H9 (cell line): ENCODE data around the gene TMTC2. TPM values are rescaled to one million over a fixed set of nuclear protein-coding genes. Genes with fewer than 3 reads are reported as not detected.

ENCODE experiments used
- DNase-seq: peaks from one replicate; pipeline ENCODE4 v3.0.0-alpha.2; 2017
- H2AFZ ChIP-seq: one replicate; pipeline ENCODE4 v1.6.1; 2013; ENCODE audit warnings: mild to moderate bottlenecking, low read length, control low read depth, moderate library complexity
- H2AK5ac ChIP-seq: 2 replicates; pipeline ENCODE4 v1.6.1; 2013; ENCODE audit warnings: low read length, control low read depth, mixed read lengths; ENCODE audit not compliant: insufficient read length
- H2BK120ac ChIP-seq: one replicate; pipeline ENCODE4 v1.6.1; 2013; ENCODE audit warnings: low read depth, mild to moderate bottlenecking, low read length, control low read depth, inconsistent platforms; ENCODE audit not compliant: poor library complexity, severe bottlenecking
- H2BK12ac ChIP-seq: 2 replicates; pipeline ENCODE4 v1.6.1; 2013; ENCODE audit warnings: low read length, control low read depth, mixed read lengths, low read depth; ENCODE audit not compliant: insufficient read length
- H2BK15ac ChIP-seq: 2 replicates; pipeline ENCODE4 v1.6.1; 2013; ENCODE audit warnings: low read depth, low read length, control low read depth
- H2BK20ac ChIP-seq: one replicate; pipeline ENCODE4 v1.6.1; 2013; ENCODE audit warnings: low read depth, mild to moderate bottlenecking, low read length, control low read depth, inconsistent platforms; ENCODE audit not compliant: poor library complexity, severe bottlenecking
- H2BK5ac ChIP-seq: 2 replicates; pipeline ENCODE4 v1.6.1; 2013; ENCODE audit warnings: low read length, control low read depth, mixed read lengths; ENCODE audit not compliant: insufficient read length
- H3K14ac ChIP-seq: 2 replicates; pipeline ENCODE4 v1.6.1; 2013; ENCODE audit warnings: low read length, control low read depth; ENCODE audit not compliant: insufficient read depth
- H3K18ac ChIP-seq: 2 replicates; pipeline ENCODE4 v1.6.1; 2013; ENCODE audit warnings: low read depth, mild to moderate bottlenecking, mixed read lengths, low read length, control low read depth; ENCODE audit not compliant: insufficient read length
- H3K23ac ChIP-seq: 2 replicates; pipeline ENCODE4 v1.6.1; 2013; ENCODE audit warnings: low read length, control low read depth, mixed read lengths, low read depth; ENCODE audit not compliant: insufficient read length
- H3K23me2 ChIP-seq: 2 replicates; pipeline ENCODE4 v1.6.1; 2013; ENCODE audit warnings: low read depth, mild to moderate bottlenecking, mixed read lengths, low read length, control low read depth; ENCODE audit not compliant: insufficient read length, poor library complexity, severe bottlenecking
- H3K27ac ChIP-seq: 2 replicates; pipeline ENCODE4 v1.5.1; 2013; ENCODE audit warnings: low read length, control low read depth, mixed read lengths, low read depth; ENCODE audit not compliant: insufficient read length
- H3K27me3 ChIP-seq: 2 replicates; pipeline ENCODE4 v1.6.1; 2013; ENCODE audit warnings: low read length, control low read depth, inconsistent platforms; ENCODE audit not compliant: insufficient read depth
- H3K4ac ChIP-seq: 2 replicates; pipeline ENCODE4 v1.6.1; 2013; ENCODE audit warnings: low read depth, mild to moderate bottlenecking, control low read depth, inconsistent platforms, low read length, moderate library complexity
- H3K4me1 ChIP-seq: 2 replicates; pipeline ENCODE4 v1.6.1; 2013; ENCODE audit warnings: low read length, control low read depth, inconsistent platforms; ENCODE audit not compliant: insufficient read depth
- H3K4me2 ChIP-seq: 2 replicates; pipeline ENCODE4 v1.6.1; 2013; ENCODE audit warnings: low read length, control low read depth, mixed read lengths; ENCODE audit not compliant: insufficient read length, insufficient read depth
- H3K56ac ChIP-seq: 2 replicates; pipeline ENCODE4 v1.6.1; 2013; ENCODE audit warnings: low read depth, mild to moderate bottlenecking, mixed read lengths, low read length, control low read depth; ENCODE audit not compliant: insufficient read length
- H3K79me1 ChIP-seq: 2 replicates; pipeline ENCODE4 v1.6.1; 2013; ENCODE audit warnings: low read depth, mild to moderate bottlenecking, moderate library complexity, low read length, control low read depth, inconsistent platforms; ENCODE audit not compliant: insufficient read depth, poor library complexity, severe bottlenecking
- H3K79me2 ChIP-seq: 2 replicates; pipeline ENCODE4 v1.6.1; 2013; ENCODE audit warnings: low read length, control low read depth, inconsistent platforms; ENCODE audit not compliant: insufficient read depth
- H3K9ac ChIP-seq: 2 replicates; pipeline ENCODE4 v1.6.1; 2013; ENCODE audit warnings: low read length, control low read depth, mixed read lengths; ENCODE audit not compliant: insufficient read length; ENCODE audit errors: extremely low read depth
- H3K9me3 ChIP-seq: one replicate; pipeline ENCODE4 v1.6.1; 2013; ENCODE audit warnings: low read depth, low read length, inconsistent platforms; ENCODE audit not compliant: control insufficient read depth
- H3T11ph ChIP-seq: one replicate; pipeline ENCODE4 v1.6.1; 2013; ENCODE audit warnings: mild to moderate bottlenecking, low read length, control low read depth, inconsistent platforms
- H4K20me1 ChIP-seq: one replicate; pipeline ENCODE4 v1.6.1; 2013; ENCODE audit not compliant: control insufficient read depth, insufficient read length, insufficient read depth
- H4K5ac ChIP-seq: 2 replicates; pipeline ENCODE4 v1.6.1; 2013; ENCODE audit warnings: low read depth, mild to moderate bottlenecking, mixed read lengths, low read length, control low read depth; ENCODE audit not compliant: insufficient read length
- H4K8ac ChIP-seq: replicated peaks from 2 replicates; pipeline ENCODE4 v1.6.1; 2013; ENCODE audit warnings: low read length, control low read depth, mixed read lengths, low read depth; ENCODE audit not compliant: insufficient read length
- H4K91ac ChIP-seq: 2 replicates; pipeline ENCODE4 v1.6.1; 2013; ENCODE audit warnings: low read depth, mild to moderate bottlenecking, moderate library complexity, mixed read lengths, low read length, control low read depth; ENCODE audit not compliant: insufficient read length
- H3K27ac Mint-ChIP-seq, 3 experiments: 2 replicates in 2 of 3; 3 replicates in 1 of 3; pipeline ENCODE4 v1.8.0; 2020 to 2021; ENCODE audit warnings: mixed read lengths in 3 of 3, mild to moderate bottlenecking in 1 of 3, moderate library complexity in 1 of 3
- H3K27me3 Mint-ChIP-seq: 2 replicates; pipeline ENCODE4 v1.8.0; 2021; ENCODE audit warnings: low read depth, mild to moderate bottlenecking, moderate library complexity, mixed read lengths
- H3K36me3 Mint-ChIP-seq, 3 experiments: 2 replicates in 2 of 3; 3 replicates in 1 of 3; pipeline ENCODE4 v1.8.0; 2020 to 2021; ENCODE audit warnings: low read depth in 3 of 3, mixed read lengths in 3 of 3; ENCODE audit not compliant: insufficient read depth in 1 of 3
- H3K4me1 Mint-ChIP-seq, 2 experiments: 2 replicates each; pipeline ENCODE4 v1.8.0; 2020; ENCODE audit warnings: mixed read lengths in 2 of 2
- H3K4me3 Mint-ChIP-seq, 2 experiments: 2 replicates in 1 of 2; 3 replicates in 1 of 2; pipeline ENCODE4 v1.8.0; 2020 to 2021; ENCODE audit warnings: mild to moderate bottlenecking in 2 of 2, mixed read lengths in 2 of 2, moderate library complexity in 1 of 2
- H3K9me3 Mint-ChIP-seq, 2 experiments: 2 replicates in 1 of 2; 3 replicates in 1 of 2; pipeline ENCODE4 v1.8.0; 2020; ENCODE audit warnings: mild to moderate bottlenecking in 2 of 2, mixed read lengths in 2 of 2, moderate library complexity in 1 of 2
- CTCF ChIP-seq: fragments of 200-600 bp; sonication (generic); conservative IDR thresholded peaks from 3 replicates; pipeline ENCODE4 v1.8.0; 2021; ENCODE audit warnings: antibody characterized with exemption, mild to moderate bottlenecking
- WGBS: extraction: QIAGEN DNeasy Blood & Tissue Kit; methylation state at CpG from one replicate; pipeline ENCODE4 v1.1.7; 2013; ENCODE audit warnings: missing lambda C conversion rate, low lambda C conversion rate, mixed read lengths; ENCODE audit not compliant: insufficient read length; ENCODE audit errors: extremely low coverage; 5-methylcytosine and 5-hydroxymethylcytosine counted together
- total RNA-seq: library from RNA; stranded (reverse); gene quantifications from 2 replicates; pipeline ENCODE4 v1.2.1, GENCODE V29; 2021

TMTC2 gene
- total RNA-seq, 1 experiment from 2014 or later, result 3.1 TPM

GRCh38 chr12:82923935-82924334 is 237.2 kb downstream of the TMTC2 start:
- Histone ChIP-seq H3K23me2 (no peaks in the 10 kb centered on the region), H3K27me3 (no peaks in the 10 kb centered on the region), H3K79me1 (no peaks in the 10 kb centered on the region), H3K9ac (no peak overlapping the region), H3T11ph (no peak overlapping the region), H3K27ac (no peak overlapping the region), H2BK120ac (no peak overlapping the region), H2BK5ac (no peak overlapping the region), H2AFZ (no peak overlapping the region), H3K18ac (no peak overlapping the region), H4K5ac (no peak overlapping the region), H3K9me3 (no peaks in the 10 kb centered on the region), H3K4ac (no peak overlapping the region), H2AK5ac (no peak overlapping the region), H3K23ac (no peak overlapping the region), H3K79me2 (no peaks in the 10 kb centered on the region), H2BK15ac (no peak overlapping the region), H2BK12ac (no peak overlapping the region), H4K8ac (no peak overlapping the region), H4K20me1 (no peaks in the 10 kb centered on the region), H3K56ac (no peak overlapping the region), H4K91ac (no peak overlapping the region), H2BK20ac (no peak overlapping the region), H3K14ac (no peak overlapping the region), H3K4me2 (no peak overlapping the region), H3K4me1 (no peaks in the 10 kb centered on the region; the same call in 1 of the 2 replicates)
- no peak overlapping the region for H3K27ac Mint-ChIP-seq
- WGBS, result no CpG with 5 or more reads among the region's 1 CpG
- H3K9me3 Mint-ChIP-seq, result no peaks in the 10 kb centered on the region
- no peak overlapping the region for H3K4me3 Mint-ChIP-seq
- peaks cover 11 to 18% of the 10 kb centered on the region in 2 experiments for H3K4me1 Mint-ChIP-seq
- DNase-seq, result no peak
- no peaks in the 10 kb centered on the region for H3K27me3 Mint-ChIP-seq
- TF ChIP-seq CTCF, result peak; percentile 40; the same call in 2 of the 3 replicates
- no peaks in the 10 kb centered on the region for H3K36me3 Mint-ChIP-seq
